Measurements from ENCODE around the gene IRF2BP1.

DNA sequence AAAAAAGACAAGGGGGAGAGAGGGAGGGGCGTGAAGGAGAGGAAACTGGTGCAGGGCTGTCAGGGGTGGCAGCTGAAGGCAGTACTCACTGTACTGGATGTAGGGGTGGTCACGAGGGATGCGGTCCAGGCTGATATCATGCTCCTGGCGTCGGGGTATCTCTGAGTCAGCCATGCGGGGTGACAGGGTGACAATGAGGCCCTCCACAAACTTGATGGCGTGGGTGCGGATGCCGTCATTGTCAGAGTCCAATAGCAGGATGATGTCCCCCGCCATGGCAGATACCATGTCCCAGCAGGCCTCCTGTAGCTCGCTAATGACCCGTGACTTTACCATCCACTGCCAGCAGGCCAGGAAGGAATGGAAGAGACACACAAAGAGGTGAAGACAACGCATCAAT lies 38.3 kb downstream of the IRF2BP1 start:
- TF ChIP-seq, protein P1, sequence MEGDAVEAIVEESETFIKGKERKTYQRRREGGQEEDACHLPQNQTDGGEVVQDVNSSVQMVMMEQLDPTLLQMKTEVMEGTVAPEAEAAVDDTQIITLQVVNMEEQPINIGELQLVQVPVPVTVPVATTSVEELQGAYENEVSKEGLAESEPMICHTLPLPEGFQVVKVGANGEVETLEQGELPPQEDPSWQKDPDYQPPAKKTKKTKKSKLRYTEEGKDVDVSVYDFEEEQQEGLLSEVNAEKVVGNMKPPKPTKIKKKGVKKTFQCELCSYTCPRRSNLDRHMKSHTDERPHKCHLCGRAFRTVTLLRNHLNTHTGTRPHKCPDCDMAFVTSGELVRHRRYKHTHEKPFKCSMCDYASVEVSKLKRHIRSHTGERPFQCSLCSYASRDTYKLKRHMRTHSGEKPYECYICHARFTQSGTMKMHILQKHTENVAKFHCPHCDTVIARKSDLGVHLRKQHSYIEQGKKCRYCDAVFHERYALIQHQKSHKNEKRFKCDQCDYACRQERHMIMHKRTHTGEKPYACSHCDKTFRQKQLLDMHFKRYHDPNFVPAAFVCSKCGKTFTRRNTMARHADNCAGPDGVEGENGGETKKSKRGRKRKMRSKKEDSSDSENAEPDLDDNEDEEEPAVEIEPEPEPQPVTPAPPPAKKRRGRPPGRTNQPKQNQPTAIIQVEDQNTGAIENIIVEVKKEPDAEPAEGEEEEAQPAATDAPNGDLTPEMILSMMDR (conservative IDR thresholded peaks at IDR 0.05; ENCODE audit: low read depth, low read length): no peak
- TF ChIP-seq EZH2 (IDR thresholded peaks at IDR 0.05; ENCODE audit: borderline replicate concordance, low read depth, low read length, poor library complexity, severe bottlenecking): no peak
